K562 (cell line): Measurements from ENCODE around the gene GALE. TPM values are rescaled to one million over a fixed set of nuclear protein-coding genes. Genes with fewer than 3 reads are reported as not detected.

Source experiments
- AFF4 ChIP-seq: sonication (generic); formaldehyde crosslinking; IDR thresholded peaks from 2 replicates; pipeline ENCODE4 v1.8.0; 2023; ENCODE audit warnings: mild to moderate bottlenecking, missing genetic modification reagents
- ATF1 ChIP-seq, 2 experiments: fragments of 450-650 bp in 1 of 2; IDR thresholded peaks; 2 replicates each; pipeline ENCODE4 v1.6.1; 2016; ENCODE audit warnings: missing compliant biosample characterization in 1 of 2, missing genetic modification characterization in 1 of 2
- BHLHE40 ChIP-seq: IDR thresholded peaks from 2 replicates; pipeline ENCODE4 v1.6.1; 2011; ENCODE audit warnings: low read length, improper control_type of control experiment
- BRD4 ChIP-seq: fragments of 200-600 bp; sonication (generic); IDR thresholded peaks from 2 replicates; pipeline ENCODE4 v1.6.1; 2017; ENCODE audit warnings: inconsistent platforms
- CEBPZ ChIP-seq: fragments of 150-350 bp; IDR thresholded peaks from 2 replicates; pipeline ENCODE4 v1.6.1; 2014; ENCODE audit warnings: low read depth, mild to moderate bottlenecking, low read length, borderline replicate concordance
- CREB3L1 ChIP-seq: fragments of 450-650 bp; IDR thresholded peaks from 2 replicates; pipeline ENCODE4 v1.6.1; 2014; ENCODE audit warnings: low read depth, mild to moderate bottlenecking, moderate library complexity, borderline replicate concordance
- FOXP1 ChIP-seq: sonication (generic); formaldehyde crosslinking; IDR thresholded peaks from 2 replicates; pipeline ENCODE4 v1.8.0; 2022; ENCODE audit warnings: mild to moderate bottlenecking, missing genetic modification reagents
- HNRNPLL ChIP-seq: fragments of 200-400 bp; formaldehyde crosslinking; IDR thresholded peaks from 2 replicates; pipeline ENCODE4 v1.6.1; 2017; ENCODE audit warnings: low read length, low read depth, mild to moderate bottlenecking; ENCODE audit not compliant: poor library complexity, severe bottlenecking
- MITF ChIP-seq: IDR thresholded peaks from 2 replicates; pipeline ENCODE4 v1.6.1; 2014; ENCODE audit warnings: antibody characterized with exemption
- NUFIP1 ChIP-seq: fragments of 450-650 bp; IDR thresholded peaks from 2 replicates; pipeline ENCODE4 v1.6.1; 2018; ENCODE audit not compliant: partially characterized antibody
- PYGO2 ChIP-seq: fragments of 450-650 bp; IDR thresholded peaks from 2 replicates; pipeline ENCODE4 v1.6.1; 2016; ENCODE audit warnings: mild to moderate bottlenecking, missing genetic modification characterization, moderate library complexity, missing compliant biosample characterization
- ZNF280B ChIP-seq: fragments of 250-450 bp; sonication (Bioruptor Pico); IDR thresholded peaks from 2 replicates; pipeline ENCODE4 v1.5.1; 2021; ENCODE audit warnings: mild to moderate bottlenecking
- ZSCAN32 ChIP-seq: fragments of 450-650 bp; formaldehyde crosslinking; IDR thresholded peaks from 2 replicates; pipeline ENCODE4 v1.4.0; 2020; ENCODE audit warnings: mild to moderate bottlenecking, moderate library complexity
- polyA plus RNA-seq, 8 experiments: library from polyadenylated mRNA; depleted of rRNA in 4 of 8; stranded (reverse) in 5 of 8; unstranded in 3 of 8; fragments of >200 nt; fragmentation: Nextera tagmentation in 2 of 8; fragmentation: Illumina TruSeq in 1 of 8; extraction: Ambion mirVana in 2 of 8; extraction: Trizol in 1 of 8; gene quantifications; 2 replicates each; pipeline versions ENCODE4 v1.2.1 to v1.2.3, GENCODE V29; 2011 to 2014; ENCODE audit warnings: inconsistent platforms in 1 of 8, missing spikeins in 1 of 8
- total RNA-seq, 7 experiments: library from RNA; depleted of rRNA in 6 of 7; stranded (reverse); fragments of >200 nt in 6 of 7; fragmentation: Illumina TruSeq in 2 of 7; extraction: Trizol in 2 of 7; gene quantifications; 2 replicates each; pipeline versions ENCODE4 v1.2.1 to v1.2.3, GENCODE V29; 2011 to 2021; ENCODE audit warnings: low replicate concordance in 1 of 7

The GALE gene
- total and polyA plus RNA-seq, 9 of the 15 experiments (the other 6 are each of a cell fraction or from before 2014, with no cell fraction given): 8.4 to 139 (median 88.3) TPM

GRCh38 chr1:23809751-23810171, 9.2 kb upstream of the GALE start (continued):
- TF ChIP-seq BHLHE40: peak; percentile 98
- 0 out of 2 replicates have a peak, but pooled peaks have one; percentile 39 for TF ChIP-seq CREB3L1
- no peak for TF ChIP-seq ZNF280B (CRISPR knock-in tag)
- no peak for TF ChIP-seq ZSCAN32 (CRISPR knock-in tag)
- TF ChIP-seq PYGO2 (tag): no peak
- TF ChIP-seq CEBPZ: no peak
- TF ChIP-seq FOXP1 (CRISPR knock-in tag): no peak
- peak; percentile 100 for TF ChIP-seq MITF
- TF ChIP-seq AFF4: no peak
- TF ChIP-seq NUFIP1: no peak
- no peak for TF ChIP-seq ATF1 (CRISPR knock-in tag; IDR thresholded peaks at IDR 0.05)
- peak; percentile 84 for TF ChIP-seq ATF1 (tag; IDR thresholded peaks at IDR 0.05)
- TF ChIP-seq BRD4: no peak
- TF ChIP-seq HNRNPLL: no peak
